ENCODE data around the gene TRIP12. TPM values are rescaled to one million over a fixed set of nuclear protein-coding genes. Genes with fewer than 3 reads are reported as not detected.

TRIP12 gene
- total RNA-seq, 1 experiment from 2014 or later = 175 TPM

GRCh38 chr2:229752970-229753729 lies 168.7 kb downstream of the TRIP12 start:
- TF ChIP-seq SRF (IDR thresholded peaks at IDR 0.05; ENCODE audit: low read depth) = no peak
- TF ChIP-seq YY1 (IDR thresholded peaks at IDR 0.05; ENCODE audit: extremely low read depth, insufficient replicate concordance, low read depth, low read length) = no peak
- no peak for TF ChIP-seq REST (IDR thresholded peaks at IDR 0.05; ENCODE audit: low read depth)
- TF ChIP-seq FOSL1 (IDR thresholded peaks at IDR 0.05; ENCODE audit: low read depth) = no peak
- no peak for TF ChIP-seq CEBPB (IDR thresholded peaks at IDR 0.05; ENCODE audit: low read depth)
- TF ChIP-seq RAD21 (IDR thresholded peaks at IDR 0.05; ENCODE audit: low read depth) = no peak
- TF ChIP-seq EGR1 (IDR thresholded peaks at IDR 0.05; ENCODE audit: low read depth) = no peak
- no peak for TF ChIP-seq CTCF (IDR thresholded peaks at IDR 0.05 in 2 of 3, conservative IDR thresholded peaks at IDR 0.05 in 1 of 3; ENCODE audit: borderline replicate concordance in 1 of 3, insufficient read depth in 1 of 3, low read depth in 2 of 3, low read length in 2 of 3)
- TF ChIP-seq ZBTB33 (IDR thresholded peaks at IDR 0.05; ENCODE audit: extremely low read depth, insufficient replicate concordance, low read length) = no peak
- TF ChIP-seq JUND (IDR thresholded peaks at IDR 0.05) = no peak
- no peak for TF ChIP-seq SP1 (IDR thresholded peaks at IDR 0.05; ENCODE audit: low read depth)
- no peak for TF ChIP-seq POLR2A (IDR thresholded peaks at IDR 0.05; ENCODE audit: borderline replicate concordance, extremely low read depth, insufficient read depth, insufficient read length)
- no peak for TF ChIP-seq TCF7L2 (IDR thresholded peaks at IDR 0.05; ENCODE audit: borderline replicate concordance, extremely low read depth, insufficient read depth, insufficient read length)
- TF ChIP-seq EZH2 (IDR thresholded peaks at IDR 0.05) = no peak
- no peak for TF ChIP-seq ATF3 (IDR thresholded peaks at IDR 0.05)
- TF ChIP-seq MAX (IDR thresholded peaks at IDR 0.05) = no peak
- intact Hi-C loops (cut with micrococcal nuclease) = no loop called here
- Histone ChIP-seq H3K9ac (ENCODE audit: low read length) (no peak overlapping the region), H3K9me3 (ENCODE audit: control insufficient read depth in 1 of 2, insufficient read depth in 1 of 2, low read depth in 1 of 2, low read length in 2 of 2) (no peaks in the 10 kb centered on the region), H3K4me3 (replicated peaks in 1 of 2; ENCODE audit: low read depth in 1 of 2, low read length in 2 of 2) (no peak overlapping the region), H3K79me2 (ENCODE audit: insufficient read depth, low read length) (no peaks in the 10 kb centered on the region), H3K4me2 (ENCODE audit: low read length) (no peak overlapping the region), H2AFZ (ENCODE audit: low read depth, low read length, poor library complexity, severe bottlenecking) (no peak overlapping the region), H3K27ac (ENCODE audit: low read depth, low read length) (no peak overlapping the region), H3K27me3 (ENCODE audit: insufficient read depth, low read length) (no peaks in the 10 kb centered on the region), H3K36me3 (ENCODE audit: control insufficient read depth in 1 of 2, insufficient read depth in 2 of 2, low read length in 2 of 2) (no peaks in the 10 kb centered on the region), H3K9me2 (ENCODE audit: insufficient read depth) (no peaks in the 10 kb centered on the region), H4K20me1 (ENCODE audit: insufficient read depth) (no peaks in the 10 kb centered on the region), H3K4me1 (ENCODE audit: control insufficient read depth in 1 of 2, insufficient read depth in 2 of 2, low read length in 2 of 2) (peaks cover 0 to 6% of the 10 kb centered on the region in 2 experiments; a peak in 1 of 4 replicates)
- ChIA-PET CTCF (no interaction called here), RAD21 (ENCODE audit: low non-redundant PET in 1 of 2, low total read pairs in 2 of 2, uncharacterized antibody in 2 of 2, unreplicated experiment in 2 of 2) (no interaction called here), POLR2A (no interaction called here)
- BruUV-seq (replicated peaks) = no TSS peak
- no peak for DNase-seq (ENCODE audit: low read depth, low spot score)
- ATAC-seq = no peak
